T-cell (primary cell): ENCODE data around the gene DEFB131B. TPM values are rescaled to one million over a fixed set of nuclear protein-coding genes. Genes with fewer than 3 reads are reported as not detected.

Source experiments
- ATAC-seq, 4 experiments: fragments of 200-7000 bp in 3 of 4; fragments of 150-1000 bp in 1 of 4; cut with Tn5 transposase; replicated peaks in 1 of 4; 1 replicate in 3 of 4; 2 replicates in 1 of 4; pipeline ENCODE4 v1.10.0; 2021; ENCODE audit warnings: moderate library complexity in 3 of 4, mild to moderate bottlenecking in 2 of 4, moderate number of reproducible peaks in 1 of 4
- CTCF ChIA-PET, 2 donors: fragments of 300-600 bp; sonication (Branson Sonifier 250); formaldehyde crosslinking; loops; one replicate each; lab custom pipeline; 2022; ENCODE audit warnings: antibody characterized with exemption in 2 of 2; lab: Charles Lee
- POLR2A ChIA-PET, 2 donors: fragments of 300-600 bp; sonication (Branson Sonifier 250); formaldehyde crosslinking; loops; one replicate each; lab custom pipeline; 2022; ENCODE audit warnings: antibody characterized with exemption in 2 of 2; lab: Charles Lee
- DNase-seq, 35 experiments: peaks; one replicate each; pipeline versions ENCODE4 v3.0.0 to v3.0.0-alpha.2; 2013 to 2023
- H3K27ac ChIP-seq: one replicate; pipeline ENCODE4 v1.5.1; 2013; ENCODE audit warnings: low read length
- H3K27me3 ChIP-seq, 2 experiments: replicated peaks in 1 of 2; 1 replicate in 1 of 2; 2 replicates in 1 of 2; pipeline versions ENCODE4 v1.6.1 to v1.7.0; 2013; ENCODE audit warnings: low read length in 1 of 2, mixed read lengths in 1 of 2; ENCODE audit not compliant: control insufficient read depth in 2 of 2, insufficient read depth in 2 of 2; ENCODE audit errors: extremely low read depth in 1 of 2
- H3K36me3 ChIP-seq, 2 donors: 1 replicate in 1 of 2; 2 replicates in 1 of 2; pipeline versions ENCODE4 v1.6.1 to v1.7.0; 2013; ENCODE audit warnings: low read length in 1 of 2; ENCODE audit not compliant: control insufficient read depth in 2 of 2, insufficient read depth in 1 of 2; ENCODE audit errors: extremely low read depth in 1 of 2
- H3K4me1 ChIP-seq, 2 experiments: 1 replicate in 1 of 2; 2 replicates in 1 of 2; pipeline versions ENCODE4 v1.6.1 to v1.7.0; 2013; ENCODE audit warnings: low read length in 2 of 2, mixed read lengths in 1 of 2; ENCODE audit not compliant: insufficient read depth in 2 of 2, control insufficient read depth in 1 of 2; ENCODE audit errors: extremely low read depth in 1 of 2
- H3K4me3 ChIP-seq, 2 donors: 1 replicate in 1 of 2; 2 replicates in 1 of 2; pipeline versions ENCODE4 v1.5.1 to v1.7.0; 2013; ENCODE audit warnings: mild to moderate bottlenecking in 2 of 2, low read length in 1 of 2, moderate library complexity in 1 of 2; ENCODE audit not compliant: control insufficient read depth in 1 of 2; ENCODE audit errors: extremely low read depth in 1 of 2
- H3K9me3 ChIP-seq: 2 replicates; pipeline ENCODE4 v1.7.0; 2013
- H3K27ac Mint-ChIP-seq, 2 donors: one replicate each; pipeline ENCODE4 v1.8.0; 2020 to 2021; ENCODE audit warnings: mild to moderate bottlenecking in 2 of 2, mixed read lengths in 2 of 2
- H3K27me3 Mint-ChIP-seq, 2 donors: one replicate each; pipeline ENCODE4 v1.8.0; 2021 to 2022; ENCODE audit warnings: mixed read lengths in 2 of 2
- H3K36me3 Mint-ChIP-seq: one replicate; pipeline ENCODE4 v1.8.0; 2021; ENCODE audit warnings: mixed read lengths
- H3K4me1 Mint-ChIP-seq, 3 donors: one replicate each; pipeline ENCODE4 v1.8.0; 2020 to 2022; ENCODE audit warnings: mixed read lengths in 3 of 3, mild to moderate bottlenecking in 1 of 3
- H3K4me3 Mint-ChIP-seq, 3 donors: one replicate each; pipeline ENCODE4 v1.8.0; 2020 to 2022; ENCODE audit warnings: mild to moderate bottlenecking in 3 of 3, mixed read lengths in 3 of 3, moderate library complexity in 3 of 3
- H3K9me3 Mint-ChIP-seq, 3 donors: one replicate each; pipeline ENCODE4 v1.8.0; 2020 to 2022; ENCODE audit warnings: mixed read lengths in 3 of 3
- WGBS: methylation state at CpG from one replicate; pipeline ENCODE4 v1.1.5; 2013; ENCODE audit warnings: missing lambda C conversion rate; ENCODE audit not compliant: insufficient coverage; 5-methylcytosine and 5-hydroxymethylcytosine counted together
- total RNA-seq, 35 experiments: library from RNA in 6 of 35; stranded (reverse) in 6 of 35; fragments of 120-200 nt in 1 of 35; gene quantifications; one replicate each; pipeline versions ENCODE4 v1.2.1 to v1.2.4 and lab custom pipeline; 2013 to 2026

The DEFB131B gene
- total RNA-seq, 5 donors from 2014 or later (not counting 1 experiment from before 2014, with no cell fraction given), result not detected

DNA sequence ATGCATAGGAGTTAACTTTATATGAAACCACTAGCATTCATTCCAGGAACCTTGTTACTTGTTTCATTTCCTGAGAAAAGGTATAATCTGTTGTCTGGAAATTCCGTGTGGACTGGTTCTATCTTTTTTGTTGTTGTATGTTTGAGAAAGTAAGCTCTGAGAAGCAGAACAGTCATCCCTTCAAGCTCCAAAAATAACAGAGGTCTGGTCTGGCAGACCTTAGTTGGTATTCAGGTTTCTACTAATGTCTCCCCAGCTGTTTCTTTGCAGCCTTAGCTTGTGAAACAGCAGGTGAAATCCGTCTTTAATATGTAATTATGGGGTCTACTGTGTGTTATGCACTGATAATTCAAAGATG is 53.0 kb downstream of the DEFB131B start:
- no CpG with 5 or more reads among the region's 2 CpGs for WGBS
- CTCF ChIA-PET, result interaction anchor here in 1 of 2 donors (0.6 kb wide), 2 partner anchors 126 to 156 kb away, joined by 3 to 6 read pairs; no protein-coding TSS in a partner anchor
- ATAC-seq, result no peak

DNA sequence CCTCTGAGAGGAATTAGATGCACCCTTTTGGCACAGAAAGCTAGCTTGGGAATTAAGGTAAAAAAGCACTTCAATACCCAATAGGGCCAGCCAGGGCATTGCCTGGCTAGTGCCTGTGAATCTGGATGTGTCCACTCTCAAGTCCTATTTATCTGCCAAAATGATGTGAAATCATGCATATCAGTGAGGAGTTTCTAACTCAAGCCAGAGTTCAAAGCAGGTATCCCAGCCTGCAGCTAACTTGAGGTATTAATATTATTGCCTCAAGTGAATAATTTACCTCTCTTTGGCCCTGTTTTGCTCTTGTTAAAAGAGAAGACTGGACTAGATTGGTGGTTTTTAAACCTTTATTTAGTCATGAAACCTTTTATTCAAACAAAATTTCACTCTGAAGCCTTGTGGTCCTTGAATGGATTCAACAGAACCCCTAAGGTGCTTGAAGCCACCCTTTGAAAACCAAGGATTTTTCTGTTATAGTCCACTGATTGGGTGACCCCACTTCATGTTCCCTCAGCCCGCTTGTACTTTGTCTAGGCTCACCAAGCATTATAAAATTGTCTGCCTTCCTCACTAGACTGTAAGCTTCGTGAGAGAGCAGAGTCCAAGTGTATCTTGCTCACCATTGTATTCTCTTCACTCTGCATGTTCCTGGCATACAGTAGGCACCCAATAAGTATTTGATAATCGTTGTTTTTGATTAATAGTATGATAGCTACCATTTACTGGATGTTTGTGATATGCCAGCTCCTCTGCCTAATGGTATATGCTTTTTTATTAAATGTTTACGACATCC is 55.1 kb downstream of the DEFB131B start:
- H3K27ac Mint-ChIP-seq, result no peak overlapping the region
- Histone ChIP-seq H3K4me3 (no peak overlapping the region), H3K9me3 (no peaks in the 10 kb centered on the region), H3K27ac (no peak overlapping the region), H3K36me3 (no peaks in the 10 kb centered on the region), H3K27me3 (no peaks in the 10 kb centered on the region), H3K4me1 (peaks cover 10 to 12% of the 10 kb centered on the region in 2 experiments)
- H3K27me3 Mint-ChIP-seq, result no peaks in the 10 kb centered on the region
- DNase-seq (no peak), ATAC-seq (no peak)
- no peaks in the 10 kb centered on the region for H3K9me3 Mint-ChIP-seq
- 100% methylated on average over 2 of the region's 4 CpGs for WGBS
- peaks cover 52 to 56% (median 54%) of the 10 kb centered on the region in 3 donors for H3K4me1 Mint-ChIP-seq
- CTCF ChIA-PET, result no interaction called here
- POLR2A ChIA-PET, result no interaction called here
- no peak overlapping the region for H3K4me3 Mint-ChIP-seq
- H3K36me3 Mint-ChIP-seq, result peaks cover 10% of the 10 kb centered on the region

More for the DNA sequence above, 53.0 kb downstream of the DEFB131B start:
- Mint-ChIP-seq H3K36me3 (peaks cover 3% of the 10 kb centered on the region), H3K27me3 (no peaks in the 10 kb centered on the region), H3K27ac (no peak overlapping the region), H3K4me3 (peak overlapping the region in 1 of 3 donors; percentile 100), H3K9me3 (no peaks in the 10 kb centered on the region), H3K4me1 (peaks cover 65 to 72% (median 67%) of the 10 kb centered on the region in 3 donors)
- no peak for DNase-seq
- POLR2A ChIA-PET, result no interaction called here
- Histone ChIP-seq H3K27ac (no peak overlapping the region), H3K9me3 (no peaks in the 10 kb centered on the region), H3K36me3 (no peaks in the 10 kb centered on the region), H3K4me3 (no peak overlapping the region), H3K4me1 (peaks cover 16 to 23% of the 10 kb centered on the region in 2 experiments), H3K27me3 (no peaks in the 10 kb centered on the region)

Other genes starting within 250 kb of the DEFB131B start
- gene DEFB108B, start 45.3 kb upstream of the DEFB131B start, total RNA-seq, result not detected
- gene XNDC1N, start 50.1 kb downstream of the DEFB131B start, total RNA-seq, result 10 to 100 TPM; 17.3 to 24.7 (median 21.5) TPM
- 10 to 100 TPM; 23.9 to 29.1 (median 24.8) TPM for gene RNF121, start 50.6 kb downstream of the DEFB131B start, total RNA-seq
- gene IL18BP, start 120.5 kb downstream of the DEFB131B start, total RNA-seq, result 10 to 100 TPM; 18.4 to 29.2 (median 22.4) TPM
- gene NUMA1, start 202.1 kb downstream of the DEFB131B start, total RNA-seq, result 100 to 1,000 TPM; 237 to 386 (median 343) TPM
- gene LRRC51, start 202.4 kb downstream of the DEFB131B start, total RNA-seq, result 1 to 10 TPM; 2.5 to 5.1 (median 3.7) TPM
- gene LAMTOR1, start 224.8 kb downstream of the DEFB131B start, total RNA-seq, result 10 to 100 TPM; 45.7 to 69.3 (median 62.5) TPM
- gene TOMT, start 227.5 kb downstream of the DEFB131B start, total RNA-seq, result under 1 TPM in 1 of 5 donors, not detected in 4; 0.28 TPM
- gene ANAPC15, start 234.2 kb downstream of the DEFB131B start, total RNA-seq, result 10 to 100 TPM; 44.8 to 51.0 (median 47.7) TPM